Neuronal stem cell (in vitro differentiated cells): ENCODE data around the gene PROM2.

Experiments used
- DNase-seq: peaks from one replicate; pipeline ENCODE4 v3.0.0-alpha.2; 2013; ENCODE audit warnings: low spot score
- H2AFZ ChIP-seq: one replicate; pipeline ENCODE4 v1.6.1; 2013; ENCODE audit warnings: mild to moderate bottlenecking, low read length, inconsistent platforms
- H2AK5ac ChIP-seq: 2 replicates; pipeline ENCODE4 v1.6.1; 2013; ENCODE audit warnings: low read depth, mild to moderate bottlenecking, inconsistent platforms, low read length, moderate library complexity, mixed read lengths
- H2BK120ac ChIP-seq: 2 replicates; pipeline ENCODE4 v1.6.1; 2013; ENCODE audit warnings: low read depth, mild to moderate bottlenecking, inconsistent platforms, low read length, moderate library complexity, mixed read lengths
- H2BK12ac ChIP-seq: one replicate; pipeline ENCODE4 v1.6.1; 2013; ENCODE audit warnings: low read length, inconsistent platforms
- H2BK15ac ChIP-seq: 2 replicates; pipeline ENCODE4 v1.6.1; 2013; ENCODE audit warnings: mild to moderate bottlenecking, low read length, inconsistent platforms, mixed read lengths
- H2BK5ac ChIP-seq: one replicate; pipeline ENCODE4 v1.6.1; 2013; ENCODE audit warnings: inconsistent platforms, mild to moderate bottlenecking, low read length, moderate library complexity
- H3K14ac ChIP-seq: one replicate; pipeline ENCODE4 v1.6.1; 2013; ENCODE audit warnings: low read length, inconsistent platforms
- H3K18ac ChIP-seq: 2 replicates; pipeline ENCODE4 v1.6.1; 2013; ENCODE audit warnings: low read length, inconsistent platforms
- H3K23ac ChIP-seq: 2 replicates; pipeline ENCODE4 v1.6.1; 2013; ENCODE audit warnings: low read depth, mild to moderate bottlenecking, mixed read lengths, low read length, inconsistent platforms; ENCODE audit not compliant: poor library complexity
- H3K27ac ChIP-seq: replicated peaks from 3 replicates; pipeline ENCODE4 v1.5.1; 2013; ENCODE audit warnings: low read length, inconsistent platforms
- H3K27me3 ChIP-seq, 3 experiments: 2 replicates each; pipeline ENCODE4 v1.6.1; 2013; ENCODE audit warnings: low read length in 3 of 3, mild to moderate bottlenecking in 2 of 3, inconsistent platforms in 1 of 3, low read depth in 1 of 3, mixed read lengths in 1 of 3, moderate library complexity in 1 of 3; ENCODE audit not compliant: control insufficient read depth in 3 of 3, insufficient read depth in 3 of 3
- H3K36me3 ChIP-seq, 2 donors: replicated peaks in 1 of 2; 2 replicates each; pipeline ENCODE4 v1.6.1; 2013; ENCODE audit warnings: low read length in 2 of 2; ENCODE audit not compliant: control insufficient read depth in 2 of 2, insufficient read depth in 2 of 2
- H3K4ac ChIP-seq: 2 replicates; pipeline ENCODE4 v1.6.1; 2013; ENCODE audit warnings: inconsistent platforms, mild to moderate bottlenecking, low read length, moderate library complexity
- H3K4me1 ChIP-seq, 2 donors: 1 replicate in 1 of 2; 2 replicates in 1 of 2; pipeline ENCODE4 v1.6.1; 2013; ENCODE audit warnings: low read length in 2 of 2, low read depth in 1 of 2; ENCODE audit not compliant: control insufficient read depth in 2 of 2, insufficient read depth in 1 of 2
- H3K4me2 ChIP-seq: one replicate; pipeline ENCODE4 v1.6.1; 2013; ENCODE audit warnings: mild to moderate bottlenecking, low read length, inconsistent platforms; ENCODE audit not compliant: insufficient read depth, poor library complexity, severe bottlenecking
- H3K4me3 ChIP-seq, 2 donors: 2 replicates each; pipeline ENCODE4 v1.5.1; 2013; ENCODE audit warnings: low read length in 2 of 2, mild to moderate bottlenecking in 2 of 2, inconsistent platforms in 1 of 2, moderate library complexity in 1 of 2
- H3K79me1 ChIP-seq: one replicate; pipeline ENCODE4 v1.6.1; 2013; ENCODE audit warnings: low read depth, mild to moderate bottlenecking, inconsistent platforms, low read length, moderate library complexity
- H3K9ac ChIP-seq: one replicate; pipeline ENCODE4 v1.6.1; 2013; ENCODE audit warnings: mild to moderate bottlenecking, low read depth, low read length, inconsistent platforms; ENCODE audit not compliant: poor library complexity
- H3K9me3 ChIP-seq, 2 donors: replicated peaks in 1 of 2; 2 replicates each; pipeline versions ENCODE3 to v1.6.1; 2013; ENCODE audit warnings: low read length in 2 of 2, mild to moderate bottlenecking in 2 of 2, inconsistent platforms in 1 of 2, low read depth in 1 of 2, mixed read lengths in 1 of 2, moderate library complexity in 1 of 2; ENCODE audit not compliant: control insufficient read depth in 2 of 2, insufficient read depth in 1 of 2
- H4K8ac ChIP-seq: one replicate; pipeline ENCODE4 v1.6.1; 2013; ENCODE audit warnings: low read depth, mild to moderate bottlenecking, inconsistent platforms, low read length, moderate library complexity
- H4K91ac ChIP-seq: one replicate; pipeline ENCODE4 v1.6.1; 2013; ENCODE audit warnings: low read length, low read depth, mild to moderate bottlenecking, inconsistent platforms; ENCODE audit not compliant: poor library complexity
- WGBS, 2 donors: extraction: QIAGEN DNeasy Blood & Tissue Kit; methylation state at CpG; one replicate each; pipeline ENCODE4 v1.1.7; 2013; ENCODE audit warnings: missing lambda C conversion rate in 2 of 2, mixed read lengths in 1 of 2; ENCODE audit not compliant: insufficient read length in 2 of 2, insufficient replicate concordance in 1 of 2; ENCODE audit errors: extremely low coverage in 2 of 2; 5-methylcytosine and 5-hydroxymethylcytosine counted together

PROM2 gene

GRCh38 chr2:95320344-95320712 is 46.1 kb downstream of the PROM2 start:
- H3K27ac ChIP-seq = no peak overlapping the region
- no peak overlapping the region for H3K18ac ChIP-seq
- peak overlapping the region; percentile 22 for H2BK15ac ChIP-seq
- H3K14ac ChIP-seq = no peak overlapping the region
- H3K9me3 ChIP-seq = no peaks in the 10 kb centered on the region
- H2AK5ac ChIP-seq = peak overlapping the region; percentile 7
- no peak overlapping the region for H3K23ac ChIP-seq
- H3K79me1 ChIP-seq = no peaks in the 10 kb centered on the region
- no peak overlapping the region for H3K4me3 ChIP-seq
- no peak overlapping the region for H2BK12ac ChIP-seq
- no peak overlapping the region for H3K9ac ChIP-seq
- H3K4me1 ChIP-seq = peaks cover 0 to 12% of the 10 kb centered on the region in 2 donors
- no peak overlapping the region for H4K91ac ChIP-seq
- no peak overlapping the region for H2AFZ ChIP-seq
- no peak overlapping the region for H4K8ac ChIP-seq
- peaks cover 0 to 24% (median 0%) of the 10 kb centered on the region in 3 experiments for H3K27me3 ChIP-seq
- H3K4me2 ChIP-seq = no peak overlapping the region
- no peak overlapping the region for H3K4ac ChIP-seq
- DNase-seq = no peak
- WGBS, 2 donors = no CpG with 5 or more reads among the region's 11 CpGs
- peak overlapping the region; percentile 28 for H2BK120ac ChIP-seq
- no peak overlapping the region for H2BK5ac ChIP-seq
- H3K36me3 ChIP-seq = no peaks in the 10 kb centered on the region

- Histone ChIP-seq H3K4me1 (peaks cover 0 to 12% of the 10 kb centered on the region in 2 donors), H3K4ac (no peak overlapping the region), H3K9me3 (peaks cover 0 to 2% of the 10 kb centered on the region in 2 donors), H2BK15ac (no peak overlapping the region), H3K23ac (no peak overlapping the region), H2BK12ac (no peak overlapping the region), H3K79me1 (no peaks in the 10 kb centered on the region), H4K8ac (no peak overlapping the region), H3K9ac (no peak overlapping the region), H4K91ac (no peak overlapping the region), H3K27ac (no peak overlapping the region), H3K27me3 (peaks cover 0 to 24% (median 0%) of the 10 kb centered on the region in 3 experiments), H3K36me3 (no peaks in the 10 kb centered on the region), H2AK5ac (no peak overlapping the region), H2AFZ (no peak overlapping the region), H3K4me2 (no peak overlapping the region), H2BK5ac (no peak overlapping the region), H3K18ac (peak overlapping the region; percentile 29), H3K4me3 (no peak overlapping the region), H3K14ac (no peak overlapping the region), H2BK120ac (no peak overlapping the region)
- no CpG with 5 or more reads among the region's 18 CpGs for WGBS, 2 donors
- DNase-seq = no peak
Measured at GRCh38 chr2:95320986-95321767, 46.9 kb downstream of the PROM2 start.

DNA sequence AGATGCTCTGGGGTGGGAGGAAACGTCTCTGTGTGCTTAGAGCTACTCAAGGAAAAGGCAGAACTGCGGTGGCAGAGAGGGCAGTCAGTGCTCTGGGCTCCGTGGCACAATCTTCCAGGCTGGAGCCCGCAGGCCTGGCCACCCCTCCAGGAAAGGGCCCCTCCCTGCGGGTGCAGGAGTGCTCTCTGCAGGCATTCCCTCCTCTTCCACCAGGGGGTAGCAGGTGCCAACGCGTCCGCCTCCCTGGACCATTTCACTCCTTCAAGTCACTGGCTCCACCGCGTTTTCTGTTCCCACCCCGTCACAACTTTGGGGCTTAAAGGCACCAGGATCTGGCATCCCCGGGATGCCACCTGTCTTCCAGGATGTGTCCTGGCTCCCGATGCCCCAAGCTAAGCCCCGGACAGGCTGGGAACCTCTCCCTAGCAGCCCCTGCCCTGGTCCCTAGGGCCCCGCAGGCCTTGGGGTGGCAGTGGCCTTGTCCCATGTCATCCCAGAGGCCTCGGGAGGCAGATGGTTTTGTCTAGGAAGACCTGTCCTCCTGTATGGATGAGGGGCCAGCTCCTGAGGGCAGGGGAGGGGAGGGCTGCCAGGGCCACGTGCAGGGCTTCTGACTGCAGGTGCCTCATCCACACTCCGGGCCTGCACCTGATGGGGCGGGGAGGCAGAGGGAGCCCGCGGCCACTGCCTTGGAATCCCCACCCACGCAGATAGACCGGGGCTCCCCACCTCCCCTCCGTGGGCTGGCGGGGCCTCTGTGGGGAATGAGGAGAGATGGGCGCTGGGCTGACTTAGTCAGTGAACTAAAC is 49.3 kb downstream of the PROM2 start:
- DNase-seq = no peak
- no CpG with 5 or more reads among the region's 26 CpGs for WGBS, 2 donors
- Histone ChIP-seq H3K14ac (no peak overlapping the region), H2BK15ac (no peak overlapping the region), H3K18ac (peak overlapping the region; percentile 65), H4K91ac (no peak overlapping the region), H2BK120ac (no peak overlapping the region), H3K4me3 (no peak overlapping the region), H3K4me1 (peaks cover 3 to 9% of the 10 kb centered on the region in 2 donors), H3K23ac (no peak overlapping the region), H3K27ac (no peak overlapping the region), H3K9me3 (peaks cover 0 to 2% of the 10 kb centered on the region in 2 donors), H2BK5ac (no peak overlapping the region), H3K9ac (no peak overlapping the region), H3K79me1 (peaks cover 2% of the 10 kb centered on the region), H2AK5ac (peak overlapping the region; percentile 71), H3K36me3 (no peaks in the 10 kb centered on the region), H2BK12ac (peak overlapping the region; percentile 35), H3K27me3 (peaks cover 0 to 15% (median 3%) of the 10 kb centered on the region in 3 experiments), H3K4me2 (no peak overlapping the region), H3K4ac (no peak overlapping the region), H4K8ac (no peak overlapping the region), H2AFZ (no peak overlapping the region)

- peak overlapping the region; percentile 6 for H3K23ac ChIP-seq
- no peak for DNase-seq
- peaks cover 0 to 3% (median 1%) of the 10 kb centered on the region in 3 experiments for H3K27me3 ChIP-seq
- H3K18ac ChIP-seq = peak overlapping the region; percentile 63
- no peak overlapping the region for H3K9ac ChIP-seq
- H3K36me3 ChIP-seq = no peaks in the 10 kb centered on the region
- peak overlapping the region; percentile 80 for H2BK5ac ChIP-seq
- H3K4me1 ChIP-seq = peaks cover 3 to 12% of the 10 kb centered on the region in 2 donors
- no peak overlapping the region for H2BK120ac ChIP-seq
- H4K91ac ChIP-seq = no peak overlapping the region
- H2AFZ ChIP-seq = no peak overlapping the region
- no peak overlapping the region for H3K27ac ChIP-seq
- H3K4me3 ChIP-seq = no peak overlapping the region
- H4K8ac ChIP-seq = no peak overlapping the region
- H3K14ac ChIP-seq = peak overlapping the region; percentile 86
- H3K4ac ChIP-seq = peak overlapping the region; percentile 76
- peaks cover 0 to 2% of the 10 kb centered on the region in 2 donors for H3K9me3 ChIP-seq
- peak overlapping the region; percentile 87 for H2AK5ac ChIP-seq
- WGBS, 2 donors = no CpG with 5 or more reads among the region's 13 CpGs
- H2BK12ac ChIP-seq = no peak overlapping the region
- no peak overlapping the region for H3K4me2 ChIP-seq
- H2BK15ac ChIP-seq = peak overlapping the region; percentile 70
- H3K79me1 ChIP-seq = peaks cover 2% of the 10 kb centered on the region
Measured at GRCh38 chr2:95325026-95325425, 50.8 kb downstream of the PROM2 start.
